Skeletal muscle tissue (tissue), 4 donors: ENCODE data around the gene MTUS2. TPM values are rescaled to one million over a fixed set of nuclear protein-coding genes. Genes with fewer than 3 reads are reported as not detected.
A peak's percentile ranks its signal among the peaks of the same experiment; 100 is the strongest.

Source experiments
- H3K27ac ChIP-seq: one replicate; pipeline ENCODE4 v1.7.0; 2013; ENCODE audit warnings: mild to moderate bottlenecking, low read depth, low read length, inconsistent platforms
- H3K27me3 ChIP-seq, 3 donors: one replicate each; pipeline ENCODE4 v1.7.0; 2013; ENCODE audit warnings: low read length in 3 of 3; ENCODE audit not compliant: control insufficient read depth in 3 of 3, insufficient read depth in 3 of 3
- H3K36me3 ChIP-seq, 3 donors: one replicate each; pipeline ENCODE4 v1.7.0; 2013; ENCODE audit warnings: low read length in 3 of 3; ENCODE audit not compliant: control insufficient read depth in 3 of 3, insufficient read depth in 3 of 3
- H3K4me1 ChIP-seq, 3 donors: one replicate each; pipeline ENCODE4 v1.7.0; 2013; ENCODE audit warnings: low read length in 3 of 3, mild to moderate bottlenecking in 3 of 3; ENCODE audit not compliant: control insufficient read depth in 3 of 3, insufficient read depth in 3 of 3
- H3K4me3 ChIP-seq, 3 donors: one replicate each; pipeline ENCODE4 v1.7.0; 2013; ENCODE audit warnings: low read length in 3 of 3
- H3K9ac ChIP-seq, 3 donors: one replicate each; pipeline ENCODE4 v1.7.0; 2013; ENCODE audit warnings: low read length in 3 of 3, mild to moderate bottlenecking in 3 of 3, moderate library complexity in 2 of 3, low read depth in 1 of 3
- H3K9me3 ChIP-seq, 3 donors: one replicate each; pipeline ENCODE4 v1.7.0; 2013; ENCODE audit warnings: low read length in 3 of 3; ENCODE audit not compliant: control insufficient read depth in 3 of 3
- total RNA-seq: library from RNA; depleted of rRNA; stranded (reverse); fragments of >200 nt; gene quantifications from one replicate; pipeline ENCODE4 v1.2.3, GENCODE V29; 2014
- donor health status: Osteomylitis.

MTUS2 gene
- total RNA-seq, 1 donor from 2014 or later: 4.2 TPM

DNA sequence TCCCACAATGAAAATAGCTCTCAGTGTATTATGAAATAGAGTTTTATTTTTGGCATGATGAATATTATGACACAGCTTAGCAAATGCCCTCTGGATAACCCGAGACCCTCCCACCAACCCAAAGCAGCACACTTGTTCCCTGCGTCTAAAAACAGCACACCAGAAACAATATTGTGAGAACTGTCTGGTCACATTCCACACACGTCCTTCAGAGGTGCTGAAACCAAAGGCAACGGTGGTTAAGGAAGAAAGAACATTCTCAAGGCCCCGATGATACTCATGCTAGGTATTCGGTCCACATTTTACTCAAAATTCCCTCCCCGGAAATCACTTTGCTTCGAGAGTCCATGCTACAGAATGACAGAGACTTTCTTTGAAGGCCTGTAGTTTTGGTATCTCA is 618.6 kb downstream of the MTUS2 start:
- peaks cover 22 to 38% (median 31%) of the 10 kb centered on the region in 3 donors for H3K4me1 ChIP-seq
- no peaks in the 10 kb centered on the region for H3K9me3 ChIP-seq
- H3K27me3 ChIP-seq: peaks cover 0 to 5% (median 0%) of the 10 kb centered on the region in 3 donors
- H3K9ac ChIP-seq: no peak overlapping the region
- no peak overlapping the region for H3K4me3 ChIP-seq
- no peaks in the 10 kb centered on the region for H3K36me3 ChIP-seq
- no peak overlapping the region for H3K27ac ChIP-seq

DNA sequence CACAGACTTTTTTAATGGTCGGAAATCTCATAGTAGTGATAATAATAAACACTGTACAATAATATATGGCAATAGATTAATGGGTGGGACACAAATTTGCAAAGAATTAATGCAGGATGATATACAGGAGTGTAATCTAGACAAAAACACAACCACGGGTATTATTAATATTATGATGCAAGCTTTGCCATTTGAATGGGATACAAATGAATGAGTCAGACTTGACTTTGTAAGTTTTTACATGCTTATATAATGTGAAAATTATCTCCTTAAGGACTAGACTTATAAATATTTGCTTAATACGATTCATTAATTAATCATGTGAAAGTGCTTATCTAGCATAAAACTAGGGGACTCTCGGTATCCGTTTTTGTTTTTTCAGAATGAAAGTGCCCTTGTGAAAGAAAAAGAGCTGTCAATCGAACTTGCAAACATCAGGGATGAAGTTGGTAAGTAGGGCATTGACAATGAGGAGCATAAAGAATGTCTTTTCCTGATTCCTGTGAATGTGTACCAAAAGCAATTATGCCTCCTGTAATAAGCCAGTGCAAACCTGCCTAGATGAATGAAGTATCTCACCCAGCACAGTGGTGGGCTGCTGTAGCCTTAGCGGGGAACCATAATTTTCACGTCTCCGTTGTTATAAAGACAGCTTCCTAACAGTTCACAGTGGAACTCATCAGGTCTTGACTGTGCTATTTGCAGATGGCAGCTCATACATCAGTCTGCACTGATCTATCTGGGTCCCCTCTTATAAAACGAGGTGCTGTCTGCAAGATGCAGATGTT is 619.7 kb downstream of the MTUS2 start:
- Histone ChIP-seq H3K4me3 (no peak overlapping the region), H3K4me1 (peaks cover 15 to 30% (median 28%) of the 10 kb centered on the region in 3 donors), H3K9ac (no peak overlapping the region)

DNA sequence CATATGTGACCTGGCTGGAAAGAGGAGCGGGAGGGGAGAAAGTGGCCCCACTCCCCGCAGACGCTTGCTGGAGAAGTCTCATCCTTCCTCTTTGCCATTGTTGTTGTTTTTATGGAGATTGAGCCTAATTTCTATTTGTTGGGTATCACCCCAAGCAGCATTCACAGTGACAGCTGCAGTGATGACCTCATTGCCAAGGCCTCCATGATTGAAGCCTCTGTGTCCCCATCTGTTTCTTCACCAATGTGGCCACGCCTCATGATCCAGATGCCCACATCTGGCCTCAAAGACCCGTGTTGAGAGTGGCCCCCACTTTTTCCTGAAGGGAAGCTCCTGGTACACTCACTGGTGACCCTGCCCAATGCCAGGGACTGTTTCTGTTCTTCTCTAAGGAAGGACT is 621.2 kb downstream of the MTUS2 start:
- no peaks in the 10 kb centered on the region for H3K36me3 ChIP-seq
- peaks cover 0 to 5% (median 0%) of the 10 kb centered on the region in 3 donors for H3K27me3 ChIP-seq
- no peak overlapping the region for H3K27ac ChIP-seq
- H3K4me1 ChIP-seq: peaks cover 2 to 16% (median 15%) of the 10 kb centered on the region in 3 donors
- H3K4me3 ChIP-seq: no peak overlapping the region
- H3K9me3 ChIP-seq: no peaks in the 10 kb centered on the region
- H3K9ac ChIP-seq: no peak overlapping the region

More for the DNA sequence above, 619.7 kb downstream of the MTUS2 start:
- H3K27me3 ChIP-seq: peaks cover 0 to 5% (median 0%) of the 10 kb centered on the region in 3 donors
- H3K27ac ChIP-seq: no peak overlapping the region
- H3K9me3 ChIP-seq: no peaks in the 10 kb centered on the region
- H3K36me3 ChIP-seq: no peaks in the 10 kb centered on the region

DNA sequence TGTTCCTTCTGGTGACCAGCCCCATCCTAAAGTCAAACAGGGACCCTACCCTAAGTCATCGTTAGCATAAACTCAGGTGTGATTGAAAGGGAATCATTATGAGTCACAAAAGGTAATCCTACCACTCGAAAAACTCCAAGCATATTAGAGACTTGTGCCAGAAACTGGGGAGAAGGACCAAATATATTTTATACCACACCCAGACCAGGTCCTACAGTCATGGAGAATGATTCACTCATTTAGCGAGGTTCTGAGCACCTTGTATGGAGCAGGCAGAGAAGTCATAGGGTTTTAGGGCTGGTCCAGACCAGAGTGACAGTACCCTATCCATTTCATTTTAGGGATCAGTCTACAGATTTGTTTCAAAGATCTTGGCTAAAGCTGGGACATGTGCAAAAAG is 625.9 kb downstream of the MTUS2 start:
- Histone ChIP-seq H3K4me1 (peaks cover 0 to 6% (median 0%) of the 10 kb centered on the region in 3 donors), H3K27ac (no peak overlapping the region), H3K27me3 (peaks cover 0 to 5% (median 0%) of the 10 kb centered on the region in 3 donors), H3K9ac (no peak overlapping the region), H3K4me3 (no peak overlapping the region), H3K36me3 (no peaks in the 10 kb centered on the region), H3K9me3 (no peaks in the 10 kb centered on the region)

DNA sequence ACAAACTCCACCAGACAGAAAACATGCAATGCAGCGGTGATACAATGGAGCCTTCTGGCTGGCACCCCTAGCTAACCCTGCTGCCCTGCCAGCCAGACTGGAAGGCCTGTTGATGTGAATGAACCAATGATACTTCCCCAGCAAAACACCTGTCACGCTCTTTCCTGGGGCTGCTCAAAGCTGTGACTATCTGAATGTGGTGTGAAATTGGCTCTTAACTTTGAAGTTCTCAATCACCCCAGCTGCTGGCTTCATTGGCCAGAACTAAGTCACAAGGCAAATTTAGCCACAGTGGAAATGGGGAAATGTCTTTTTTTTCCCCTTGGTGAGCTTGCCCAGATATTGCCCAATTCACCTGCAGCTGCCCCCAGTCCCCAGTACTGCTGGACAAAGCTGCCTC is 628.0 kb downstream of the MTUS2 start:
- Histone ChIP-seq H3K4me1 (peaks cover 0 to 6% (median 0%) of the 10 kb centered on the region in 3 donors), H3K27me3 (peaks cover 0 to 2% (median 0%) of the 10 kb centered on the region in 3 donors), H3K4me3 (no peak overlapping the region), H3K9me3 (no peaks in the 10 kb centered on the region), H3K27ac (no peak overlapping the region), H3K36me3 (no peaks in the 10 kb centered on the region), H3K9ac (peak overlapping the region in 1 of 3 donors; percentile 45)

DNA sequence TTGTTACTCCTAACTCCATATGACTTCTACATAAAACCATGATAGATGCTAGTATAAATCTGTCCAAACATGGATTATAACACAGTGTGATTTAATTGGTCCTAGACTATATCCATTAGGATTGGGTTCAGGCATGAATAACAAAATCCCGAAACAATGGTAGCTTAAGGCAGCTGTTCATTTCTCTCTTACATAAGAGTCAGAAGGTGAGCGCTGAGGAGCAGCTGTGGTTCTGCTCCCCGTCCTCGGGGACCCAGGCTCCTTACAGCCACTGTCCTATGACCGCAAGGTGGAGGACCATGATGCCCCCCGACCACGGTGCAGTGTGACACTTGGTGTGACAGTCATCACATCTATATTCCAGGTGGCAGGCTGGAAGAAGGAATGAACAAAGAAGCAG is 629.6 kb downstream of the MTUS2 start:
- Histone ChIP-seq H3K4me3 (no peak overlapping the region), H3K27ac (no peak overlapping the region), H3K9ac (no peak overlapping the region), H3K36me3 (no peaks in the 10 kb centered on the region), H3K4me1 (peaks cover 0 to 6% (median 0%) of the 10 kb centered on the region in 3 donors), H3K27me3 (no peaks in the 10 kb centered on the region), H3K9me3 (no peaks in the 10 kb centered on the region)

DNA sequence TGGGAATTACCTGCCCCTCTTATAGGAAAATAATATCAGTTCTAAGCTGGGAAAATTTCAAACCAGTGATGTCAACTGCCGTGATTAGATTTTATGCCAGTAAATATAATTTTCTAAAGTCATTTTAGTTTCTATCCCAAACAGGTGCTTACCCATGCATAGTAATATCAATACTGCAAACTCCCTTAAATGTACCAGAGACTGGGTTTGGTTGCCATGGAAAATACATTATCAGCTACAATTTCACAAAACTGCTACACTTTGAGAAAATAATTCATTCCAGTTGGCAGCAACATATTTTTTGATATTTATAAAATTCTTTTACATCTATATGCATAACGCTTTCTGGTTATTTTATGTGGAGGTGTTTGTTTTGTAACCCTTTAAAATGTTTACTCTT is 631.8 kb downstream of the MTUS2 start:
- no peaks in the 10 kb centered on the region for H3K27me3 ChIP-seq
- H3K4me3 ChIP-seq: no peak overlapping the region
- no peak overlapping the region for H3K9ac ChIP-seq

DNA sequence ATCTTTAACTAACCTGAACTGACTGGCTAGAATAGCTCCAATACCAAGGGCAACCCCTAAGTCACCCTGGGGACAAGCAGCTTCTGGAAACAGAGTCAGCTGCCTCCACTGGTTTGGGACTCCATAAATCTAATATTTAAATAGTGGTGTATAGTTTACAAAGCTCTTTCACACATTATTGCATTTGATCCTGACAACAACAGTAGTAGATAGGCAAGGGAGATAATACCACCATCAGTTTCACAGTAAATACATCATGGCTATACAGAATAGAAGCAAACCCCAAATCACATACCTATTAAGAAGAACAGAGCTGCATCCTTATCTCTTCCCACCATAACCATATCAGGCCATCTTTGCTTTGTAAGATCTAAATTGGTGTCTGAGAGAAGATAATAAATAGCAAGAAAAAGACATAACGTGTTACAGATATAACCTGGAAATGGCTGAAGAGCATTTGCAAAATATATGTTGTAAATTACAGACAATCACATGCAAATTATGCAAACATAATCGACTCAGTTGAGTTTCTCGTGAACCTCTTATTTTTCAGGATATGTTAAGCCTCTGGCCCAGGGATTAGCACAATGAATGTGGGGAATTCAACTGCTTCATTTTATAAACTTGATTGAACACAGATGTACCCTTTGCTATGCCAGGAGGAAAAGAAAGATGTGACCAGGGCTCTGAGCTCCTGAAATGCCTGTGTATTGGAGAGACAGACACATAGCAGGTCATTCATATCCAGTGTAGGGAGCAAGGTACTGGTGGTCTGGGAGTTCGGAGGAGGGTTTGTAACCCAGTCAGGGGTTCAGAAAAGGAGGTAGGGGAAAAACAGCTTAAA is 632.9 kb downstream of the MTUS2 start:
- Histone ChIP-seq H3K27ac (no peak overlapping the region), H3K9me3 (no peaks in the 10 kb centered on the region), H3K4me1 (peaks cover 0 to 4% (median 0%) of the 10 kb centered on the region in 3 donors), H3K9ac (no peak overlapping the region), H3K4me3 (no peak overlapping the region), H3K36me3 (no peaks in the 10 kb centered on the region), H3K27me3 (no peaks in the 10 kb centered on the region)

More for the DNA sequence above, 631.8 kb downstream of the MTUS2 start:
- H3K4me1 ChIP-seq: peaks cover 0 to 6% (median 0%) of the 10 kb centered on the region in 3 donors
- no peaks in the 10 kb centered on the region for H3K36me3 ChIP-seq
- no peak overlapping the region for H3K27ac ChIP-seq
- no peaks in the 10 kb centered on the region for H3K9me3 ChIP-seq

DNA sequence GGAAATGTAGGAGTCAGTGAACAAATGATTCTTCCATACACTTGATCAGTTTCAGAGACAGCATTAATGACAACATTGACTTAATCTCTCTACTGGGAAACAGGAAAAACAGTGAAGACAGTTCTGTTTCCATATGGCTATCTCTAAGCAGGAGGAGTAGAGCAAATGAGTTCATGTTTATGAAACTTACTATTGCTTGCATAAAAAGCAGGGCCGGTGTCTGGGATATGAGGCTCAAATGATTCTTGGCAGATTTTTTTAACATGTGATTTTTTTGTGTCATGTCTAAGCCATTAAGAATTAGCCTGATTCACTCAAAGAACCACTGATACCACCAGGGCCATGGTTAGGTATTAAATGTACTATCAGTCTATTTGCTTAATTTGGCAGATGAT is 633.5 kb downstream of the MTUS2 start:
- H3K4me1 ChIP-seq: no peaks in the 10 kb centered on the region
- no peaks in the 10 kb centered on the region for H3K27me3 ChIP-seq
- no peak overlapping the region for H3K9ac ChIP-seq
- H3K27ac ChIP-seq: no peak overlapping the region
- H3K4me3 ChIP-seq: no peak overlapping the region
- no peaks in the 10 kb centered on the region for H3K36me3 ChIP-seq
- H3K9me3 ChIP-seq: no peaks in the 10 kb centered on the region
